OCI-LY7 (cell line): ENCODE results near the gene ZNF688. TPM values are rescaled to one million over a fixed set of nuclear protein-coding genes. Genes with fewer than 3 reads are reported as not detected.
A peak's percentile ranks its signal among the peaks of the same experiment; 100 is the strongest.

ENCODE experiments used
- BruUV-seq: library from RNA; stranded (reverse); fragments of 400-500 nt; replicated peaks from 2 replicates; lab custom pipeline; 2021; lab: Mats Ljungman, UMichigan
- CTCF ChIA-PET: fragments of 300-600 bp; sonication (Branson Sonifier 250); formaldehyde crosslinking; loops from one replicate; lab custom pipeline; 2022; ENCODE audit warnings: antibody characterized with exemption; ENCODE audit not compliant: unreplicated experiment; lab: Charles Lee
- POLR2A ChIA-PET: fragments of 300-600 bp; sonication (Branson Sonifier 250); formaldehyde crosslinking; loops from one replicate; lab custom pipeline; 2022; ENCODE audit warnings: antibody characterized with exemption; lab: Charles Lee
- DNase-seq: peaks from one replicate; pipeline ENCODE4 v3.0.0-alpha.2; 2015; ENCODE audit warnings: low spot score
- H2AFZ ChIP-seq: fragments of 200-600 bp; sonication (generic), shearing (Covaris generic); 2 replicates; pipeline ENCODE4 v1.6.1; 2014; ENCODE audit warnings: mild to moderate bottlenecking, antibody characterized with exemption, low read length, moderate library complexity
- H3K27ac ChIP-seq: fragments of 200-600 bp; sonication (generic); 2 replicates; pipeline ENCODE4 v1.5.1; 2014; ENCODE audit warnings: mixed run types, low read depth, mild to moderate bottlenecking, moderate library complexity, low read length, inconsistent platforms; ENCODE audit not compliant: poor library complexity, severe bottlenecking
- H3K36me3 ChIP-seq: fragments of 200-600 bp; sonication (generic); 2 replicates; pipeline ENCODE4 v1.6.1; 2014; ENCODE audit warnings: mild to moderate bottlenecking, antibody characterized with exemption, low read length, moderate library complexity, mixed read lengths; ENCODE audit not compliant: insufficient read depth
- H3K4me1 ChIP-seq: fragments of 200-600 bp; sonication (generic); 2 replicates; pipeline ENCODE4 v1.5.1; 2014; ENCODE audit warnings: mild to moderate bottlenecking, low read length; ENCODE audit not compliant: insufficient read depth, poor library complexity, severe bottlenecking
- H3K4me2 ChIP-seq: fragments of 200-600 bp; sonication (generic); 2 replicates; pipeline ENCODE4 v1.6.1; 2014; ENCODE audit warnings: mild to moderate bottlenecking, low read length
- H3K4me3 ChIP-seq: fragments of 200-600 bp; sonication (generic); 2 replicates; pipeline ENCODE4 v1.5.1; 2014; ENCODE audit warnings: mild to moderate bottlenecking, low read depth, low read length; ENCODE audit not compliant: poor library complexity, severe bottlenecking
- H3K79me2 ChIP-seq: fragments of 200-600 bp; sonication (generic); 2 replicates; pipeline ENCODE4 v1.6.1; 2016; ENCODE audit warnings: low read depth, mild to moderate bottlenecking, low read length, moderate library complexity, mixed read lengths; ENCODE audit not compliant: insufficient read depth
- H3K9me2 ChIP-seq: fragments of 200-600 bp; sonication (generic); 2 replicates; pipeline ENCODE4 v1.6.1; 2016; ENCODE audit warnings: mild to moderate bottlenecking, low read length, mixed read lengths; ENCODE audit not compliant: insufficient read depth
- H3K9me3 ChIP-seq: fragments of 200-600 bp; sonication (generic); 2 replicates; pipeline ENCODE4 v1.6.1; 2014; ENCODE audit warnings: mild to moderate bottlenecking, mixed run types, low read length, mixed read lengths
- H4K20me1 ChIP-seq: fragments of 200-600 bp; sonication (generic); 2 replicates; pipeline ENCODE4 v1.6.1; 2014; ENCODE audit warnings: mild to moderate bottlenecking, antibody characterized with exemption, low read length, moderate library complexity, mixed read lengths; ENCODE audit not compliant: insufficient read depth
- EZH2phosphoT487 ChIP-seq: fragments of 200-600 bp; sonication (generic); IDR thresholded peaks from 2 replicates; pipeline ENCODE4 v1.6.1; 2018; ENCODE audit warnings: low read depth, borderline replicate concordance, mild to moderate bottlenecking, mixed run types, antibody characterized with exemption, low read length, moderate library complexity, mixed read lengths
- intact Hi-C: fragments of 100-400 bp; cut with micrococcal nuclease; formaldehyde crosslinking; loops from one replicate; pipeline ENCODE4 v1.10.0; 2022; ENCODE audit not compliant: unreplicated experiment
- total RNA-seq, 2 experiments: library from RNA; depleted of rRNA in 1 of 2; stranded (reverse); fragments of >200 nt in 1 of 2; shearing (Covaris generic) in 1 of 2; gene quantifications; 2 replicates each; pipeline ENCODE4 v1.2.3, GENCODE V29; 2014 to 2022
- TF ChIP-seq, protein P1 (sequence below): fragments of 200-600 bp; sonication (generic); conservative IDR thresholded peaks from 2 replicates; pipeline ENCODE4 v1.5.1; 2014; ENCODE audit warnings: mild to moderate bottlenecking, antibody characterized with exemption, low read length, moderate library complexity, mixed read lengths

The ZNF688 gene
- total RNA-seq, 2 experiments from 2014 or later = 15.3 to 17.5 TPM

DNA sequence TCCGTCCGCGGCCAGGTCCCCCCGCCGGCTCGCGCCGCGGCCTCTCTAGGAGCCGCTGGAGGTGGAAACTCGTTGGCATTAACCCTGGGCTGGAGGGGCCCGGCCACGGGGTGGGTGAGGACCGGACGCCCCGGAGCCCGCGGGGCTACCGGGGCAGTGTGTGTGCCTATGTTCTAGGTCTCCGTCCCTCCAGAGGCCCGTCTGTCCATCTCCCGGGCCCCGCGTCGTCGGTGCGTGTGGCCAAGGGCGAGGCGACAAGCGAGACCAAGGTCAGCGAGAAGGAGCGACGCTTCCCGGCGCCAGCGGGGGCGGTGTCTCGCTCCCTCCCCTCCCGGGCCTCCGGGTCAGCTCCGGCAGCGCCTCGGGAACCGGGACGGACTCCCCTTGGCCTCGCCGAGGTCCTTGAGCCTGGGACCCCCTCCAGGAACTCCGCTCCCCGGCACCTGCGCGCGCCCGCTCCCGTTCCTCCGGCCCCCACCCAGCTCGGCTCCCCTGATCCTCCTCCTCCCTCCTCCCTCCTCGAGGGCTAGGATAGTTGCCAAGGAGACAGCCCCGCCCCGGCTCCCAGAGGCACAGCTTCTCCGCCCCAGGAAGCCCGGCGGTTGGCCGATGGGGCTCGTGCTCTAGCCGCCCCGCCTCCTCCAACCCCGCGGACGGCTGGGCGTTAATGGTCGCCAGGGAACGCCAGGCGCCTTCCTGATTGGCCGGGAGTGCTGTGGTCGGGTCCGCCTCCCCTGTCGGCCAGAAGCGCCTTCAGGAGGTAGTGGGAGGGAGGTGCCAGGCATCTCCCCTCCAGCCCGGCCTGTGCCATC is 44.5 kb downstream of the ZNF688 start:
- H3K4me2 ChIP-seq = peak overlapping the region; percentile 93
- H3K4me3 ChIP-seq = peak overlapping the region; percentile 84
- ChIA-PET POLR2A (interaction anchor here (0.6 to 1.1 kb wide), 2 partner anchors 97 to 120 kb away, joined by 3 read pairs; partner anchors contain the start of gene DCTPP1), CTCF (no interaction called here)
- peaks cover 27% of the 10 kb centered on the region for H3K4me1 ChIP-seq
- H3K79me2 ChIP-seq = no peaks in the 10 kb centered on the region
- intact Hi-C loops = loop anchor here (1.0 to 5.0 kb wide), 5 partner anchors 55 to 108 kb away; partner anchors contain the start of genes DCTPP1 and ITGAL
- H2AFZ ChIP-seq = peak overlapping the region; percentile 73
- TF ChIP-seq EZH2phosphoT487 = no peak
- TF ChIP-seq, protein P1, sequence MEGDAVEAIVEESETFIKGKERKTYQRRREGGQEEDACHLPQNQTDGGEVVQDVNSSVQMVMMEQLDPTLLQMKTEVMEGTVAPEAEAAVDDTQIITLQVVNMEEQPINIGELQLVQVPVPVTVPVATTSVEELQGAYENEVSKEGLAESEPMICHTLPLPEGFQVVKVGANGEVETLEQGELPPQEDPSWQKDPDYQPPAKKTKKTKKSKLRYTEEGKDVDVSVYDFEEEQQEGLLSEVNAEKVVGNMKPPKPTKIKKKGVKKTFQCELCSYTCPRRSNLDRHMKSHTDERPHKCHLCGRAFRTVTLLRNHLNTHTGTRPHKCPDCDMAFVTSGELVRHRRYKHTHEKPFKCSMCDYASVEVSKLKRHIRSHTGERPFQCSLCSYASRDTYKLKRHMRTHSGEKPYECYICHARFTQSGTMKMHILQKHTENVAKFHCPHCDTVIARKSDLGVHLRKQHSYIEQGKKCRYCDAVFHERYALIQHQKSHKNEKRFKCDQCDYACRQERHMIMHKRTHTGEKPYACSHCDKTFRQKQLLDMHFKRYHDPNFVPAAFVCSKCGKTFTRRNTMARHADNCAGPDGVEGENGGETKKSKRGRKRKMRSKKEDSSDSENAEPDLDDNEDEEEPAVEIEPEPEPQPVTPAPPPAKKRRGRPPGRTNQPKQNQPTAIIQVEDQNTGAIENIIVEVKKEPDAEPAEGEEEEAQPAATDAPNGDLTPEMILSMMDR = peak; percentile 48
- H3K9me3 ChIP-seq = no peaks in the 10 kb centered on the region
- no peaks in the 10 kb centered on the region for H3K9me2 ChIP-seq
- peaks cover 20% of the 10 kb centered on the region for H3K36me3 ChIP-seq
- peak overlapping the region; percentile 86 for H3K27ac ChIP-seq
- no TSS peak for BruUV-seq
- DNase-seq = peak; percentile 98
- no peaks in the 10 kb centered on the region for H4K20me1 ChIP-seq

DNA sequence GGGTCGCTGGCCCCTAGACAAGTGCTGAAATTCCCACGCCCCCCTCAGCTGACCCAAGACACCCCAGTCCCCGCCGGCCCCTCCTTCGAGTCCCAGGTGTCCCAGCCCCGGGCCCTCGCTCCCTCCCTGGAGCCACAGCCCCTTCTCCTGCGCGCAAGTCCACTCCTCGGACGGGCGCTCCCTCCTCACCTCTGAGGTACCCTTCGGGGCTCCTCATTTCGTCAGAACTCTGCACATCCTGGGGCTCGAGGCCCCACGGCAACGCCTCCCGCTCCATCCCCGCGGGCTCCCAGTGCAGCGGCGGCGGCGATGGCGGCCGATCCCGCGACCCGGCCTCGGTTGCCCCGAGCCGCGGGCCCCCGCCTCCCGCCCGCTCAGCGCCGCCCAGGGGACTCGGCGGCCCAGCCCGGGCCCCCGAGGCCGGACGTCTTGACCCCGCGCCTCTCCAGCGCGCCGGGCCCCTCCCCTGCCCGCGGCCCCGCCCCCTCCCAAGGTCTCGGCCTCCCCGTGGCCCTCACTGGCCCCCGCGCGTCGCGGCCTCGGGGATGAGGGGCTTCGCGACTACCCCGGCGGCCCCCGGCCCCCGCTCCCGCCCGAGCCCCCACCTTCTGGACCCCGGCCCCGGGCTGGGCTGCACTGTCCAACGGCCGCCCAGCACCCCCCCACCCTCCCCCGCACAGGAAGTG is 45.2 kb downstream of the ZNF688 start, which contains the start of gene ZNF768:
Gene ZNF768 (minus strand): TSS at position 430 of the 686 bp plus-strand sequence. CDS start 153 bp downstream, at position 277.
- no peak for TF ChIP-seq EZH2phosphoT487
- TF ChIP-seq, protein P1 = no peak
- Histone ChIP-seq H3K27ac (peak within 1 kb of the TSS; percentile 86), H3K4me3 (peak within 1 kb of the TSS; percentile 84), H3K9me2 (no peaks in the 10 kb centered on the region), H4K20me1 (no peaks in the 10 kb centered on the region), H3K4me1 (peaks cover 27% of the 10 kb centered on the region), H3K9me3 (no peaks in the 10 kb centered on the region), H3K36me3 (peaks cover 24% of the 10 kb centered on the region), H3K79me2 (no peaks in the 10 kb centered on the region), H3K4me2 (peak within 1 kb of the TSS; percentile 93), H2AFZ (peak within 1 kb of the TSS; percentile 73)
- CTCF ChIA-PET = no interaction called here
- POLR2A ChIA-PET = interaction anchor here (0.5 to 1.1 kb wide), 4 partner anchors 23 to 115 kb away, joined by 3 to 4 read pairs (median 3); partner anchors contain the start of gene DCTPP1
- no peak for DNase-seq
- no TSS peak for BruUV-seq
- intact Hi-C loops = loop anchor here (2.0 to 5.0 kb wide), 3 partner anchors 71 to 109 kb away; no protein-coding TSS in a partner anchor
